ENCODE results near the gene CCNQ. TPM values are rescaled to one million over a fixed set of nuclear protein-coding genes. Genes with fewer than 3 reads are reported as not detected.

Gene CCNQ
- polyA plus RNA-seq, 1 of the 3 experiments (the other 2 are of a cell fraction), result 45.3 TPM

- no peak for DNase-seq
- H3K4me1 ChIP-seq (ENCODE audit: control insufficient read depth in 1 of 2, insufficient read depth in 2 of 2, low read depth in 1 of 2, low read length in 1 of 2), result peaks cover 0 to 10% of the 10 kb centered on the region in 2 experiments; a peak in 1 of 4 replicates
- POLR2A ChIA-PET, result no interaction called here
- H3K9me2 ChIP-seq, result no peaks in the 10 kb centered on the region
- no peaks in the 10 kb centered on the region for H3K36me3 ChIP-seq (replicated peaks in 1 of 2; ENCODE audit: control insufficient read depth in 1 of 2, insufficient read depth in 2 of 2, low read length in 1 of 2)
- no peak overlapping the region for H3K4me3 ChIP-seq (ENCODE audit: low read depth in 2 of 2, low read length in 1 of 2)
- 53% methylated on average over 10 of the region's 10 CpGs for WGBS (ENCODE audit: low lambda C conversion rate)
- H3K9me3 ChIP-seq, result no peaks in the 10 kb centered on the region
- H4K20me1 ChIP-seq (ENCODE audit: insufficient read depth), result no peaks in the 10 kb centered on the region
- H3K9ac ChIP-seq, result no peak overlapping the region
- TF ChIP-seq ZBTB33 (IDR thresholded peaks at IDR 0.05; ENCODE audit: borderline replicate concordance, low read depth) (no peak), SIN3A (IDR thresholded peaks at IDR 0.05; ENCODE audit: borderline replicate concordance, low read depth, low read length) (no peak), EZH2phosphoT487 (IDR thresholded peaks at IDR 0.05; ENCODE audit: borderline replicate concordance, low read depth) (no peak), RCOR1 (IDR thresholded peaks at IDR 0.05; ENCODE audit: low read length) (no peak), FOSL2 (IDR thresholded peaks at IDR 0.05; ENCODE audit: borderline replicate concordance, low read depth) (no peak), MEF2A (IDR thresholded peaks at IDR 0.05; ENCODE audit: borderline replicate concordance, low read depth) (no peak), CTCF (IDR thresholded peaks at IDR 0.05) (no peak), TCF12 (IDR thresholded peaks at IDR 0.05) (no peak), NRF1 (IDR thresholded peaks at IDR 0.05; ENCODE audit: low read depth, low read length) (no peak), ELF1 (IDR thresholded peaks at IDR 0.05) (no peak)
- H2AFZ ChIP-seq (ENCODE audit: low read depth), result no peak overlapping the region
- CTCF ChIA-PET, result interaction anchor here (1.6 to 13.0 kb wide), 3 partner anchors 31 to 57 kb away, joined by 3 to 128 read pairs (median 27); no protein-coding TSS in a partner anchor
- H3F3A ChIP-seq (replicated peaks; ENCODE audit: insufficient read depth), result no peaks in the 10 kb centered on the region
- H3K27ac ChIP-seq (ENCODE audit: low read depth in 2 of 2, low read length in 1 of 2), result no peak overlapping the region
- no peaks in the 10 kb centered on the region for H3K79me2 ChIP-seq (ENCODE audit: insufficient read depth)
- H3K4me2 ChIP-seq, result no peak overlapping the region
- peaks cover 62% of the 10 kb centered on the region for H3K27me3 ChIP-seq (ENCODE audit: insufficient read depth)
Observed at GRCh38 chrX:153612413-153612812, 13.5 kb upstream of the CCNQ start.

- no peak for DNase-seq
- WGBS (ENCODE audit: low lambda C conversion rate), result 38% methylated on average over 9 of the region's 14 CpGs
- POLR2A ChIA-PET, result interaction anchor here (0.6 to 1.2 kb wide), 2 partner anchors 13 to 361 kb away, joined by 3 read pairs; no protein-coding TSS in a partner anchor
Observed at GRCh38 chrX:153611298-153612095, 12.6 kb upstream of the CCNQ start.

More at GRCh38 chrX:153611298-153612095, 12.6 kb upstream of the CCNQ start:
- H3F3A ChIP-seq (replicated peaks; ENCODE audit: insufficient read depth), result no peaks in the 10 kb centered on the region
- no peak overlapping the region for H2AFZ ChIP-seq (ENCODE audit: low read depth)
- H3K79me2 ChIP-seq (ENCODE audit: insufficient read depth), result no peaks in the 10 kb centered on the region
- no peaks in the 10 kb centered on the region for H3K9me2 ChIP-seq
- H3K9ac ChIP-seq, result no peak overlapping the region
- peaks cover 68% of the 10 kb centered on the region for H3K27me3 ChIP-seq (ENCODE audit: insufficient read depth)
- H3K27ac ChIP-seq (ENCODE audit: low read depth in 2 of 2, low read length in 1 of 2), result no peak overlapping the region
- H3K9me3 ChIP-seq, result no peaks in the 10 kb centered on the region
- no peaks in the 10 kb centered on the region for H4K20me1 ChIP-seq (ENCODE audit: insufficient read depth)
- H3K36me3 ChIP-seq (replicated peaks in 1 of 2; ENCODE audit: control insufficient read depth in 1 of 2, insufficient read depth in 2 of 2, low read length in 1 of 2), result no peaks in the 10 kb centered on the region
- CTCF ChIA-PET, result interaction anchor here (1.1 to 13.0 kb wide), 13 partner anchors 12 to 95 kb away, joined by 3 to 128 read pairs (median 10); partner anchors contain the start of genes CCNQ and DUSP9
- TF ChIP-seq MAX (IDR thresholded peaks at IDR 0.05; ENCODE audit: low read depth) (no peak), USF2 (IDR thresholded peaks at IDR 0.05; ENCODE audit: borderline replicate concordance, low read depth, low read length) (no peak), MXI1 (IDR thresholded peaks at IDR 0.05; ENCODE audit: low read depth, low read length) (no peak), JUND (IDR thresholded peaks at IDR 0.05) (no peak), ZBTB33 (IDR thresholded peaks at IDR 0.05; ENCODE audit: borderline replicate concordance, low read depth) (no peak), RFX5 (IDR thresholded peaks at IDR 0.05; ENCODE audit: low read length) (no peak), POLR2AphosphoS5 (IDR thresholded peaks at IDR 0.05; ENCODE audit: low read depth, low read length) (no peak), TCF12 (IDR thresholded peaks at IDR 0.05) (no peak)
- H3K4me1 ChIP-seq (ENCODE audit: control insufficient read depth in 1 of 2, insufficient read depth in 2 of 2, low read depth in 1 of 2, low read length in 1 of 2), result peaks cover 0 to 10% of the 10 kb centered on the region in 2 experiments; a peak in 1 of 4 replicates
- no peak overlapping the region for H3K4me2 ChIP-seq
- no peak overlapping the region for H3K4me3 ChIP-seq (ENCODE audit: low read depth in 2 of 2, low read length in 1 of 2)
